Pons (tissue), 1 donor: ENCODE measurements around the gene GBP1.
"Not testable (repeated sequence)": the region's sequence is repeated elsewhere in the genome, so short reads cannot be mapped to it uniquely, and the experiment has no call there.

Experiments used
- DNase-seq: peaks from one replicate; pipeline ENCODE4 v3.0.0-alpha.2; 2016; ENCODE audit warnings: low spot score

The GBP1 gene, protein sequence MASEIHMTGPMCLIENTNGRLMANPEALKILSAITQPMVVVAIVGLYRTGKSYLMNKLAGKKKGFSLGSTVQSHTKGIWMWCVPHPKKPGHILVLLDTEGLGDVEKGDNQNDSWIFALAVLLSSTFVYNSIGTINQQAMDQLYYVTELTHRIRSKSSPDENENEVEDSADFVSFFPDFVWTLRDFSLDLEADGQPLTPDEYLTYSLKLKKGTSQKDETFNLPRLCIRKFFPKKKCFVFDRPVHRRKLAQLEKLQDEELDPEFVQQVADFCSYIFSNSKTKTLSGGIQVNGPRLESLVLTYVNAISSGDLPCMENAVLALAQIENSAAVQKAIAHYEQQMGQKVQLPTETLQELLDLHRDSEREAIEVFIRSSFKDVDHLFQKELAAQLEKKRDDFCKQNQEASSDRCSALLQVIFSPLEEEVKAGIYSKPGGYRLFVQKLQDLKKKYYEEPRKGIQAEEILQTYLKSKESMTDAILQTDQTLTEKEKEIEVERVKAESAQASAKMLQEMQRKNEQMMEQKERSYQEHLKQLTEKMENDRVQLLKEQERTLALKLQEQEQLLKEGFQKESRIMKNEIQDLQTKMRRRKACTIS

DNA sequence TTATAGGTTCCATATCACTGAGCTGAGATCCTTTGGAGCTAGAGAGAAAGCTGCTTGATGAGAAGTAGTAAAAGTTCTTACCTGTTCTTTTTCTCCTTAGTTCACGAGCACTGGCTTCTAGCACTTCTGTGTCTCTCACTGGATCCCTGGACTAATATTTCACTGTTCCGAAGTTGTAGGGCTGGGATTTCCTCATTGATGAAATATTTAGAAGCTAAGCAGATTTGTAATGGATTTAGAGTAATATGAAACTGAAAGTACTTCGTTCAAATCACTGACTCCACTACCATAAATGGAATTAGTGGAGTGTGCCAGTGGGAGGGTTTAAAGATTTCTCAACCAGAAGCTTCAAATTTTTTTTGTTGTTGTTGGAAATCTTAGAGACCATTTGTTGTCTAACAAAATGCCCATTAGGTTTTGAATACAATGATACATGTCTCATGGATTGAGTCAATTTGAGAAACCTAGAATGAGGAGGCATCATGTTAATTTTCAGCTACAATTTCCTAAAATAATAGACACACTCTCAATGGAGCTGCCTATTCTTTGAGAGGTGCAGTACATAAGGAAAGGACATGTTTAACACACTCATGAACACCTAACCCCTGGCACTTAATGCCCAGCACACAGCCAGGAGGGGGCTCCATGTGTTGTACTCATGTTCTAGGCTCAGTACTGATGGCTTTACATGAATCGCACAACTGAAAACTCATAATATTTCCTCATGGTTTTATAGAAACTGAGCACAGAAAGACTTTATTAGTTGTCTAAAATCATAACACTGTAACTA lies at the start of gene GBP1:
TSS of gene GBP1 (minus strand) at position 130 of the 790 bp plus-strand sequence. CDS start 1,974 bp downstream, outside the sequence.
- DNase-seq: peak; percentile 74

DNA sequence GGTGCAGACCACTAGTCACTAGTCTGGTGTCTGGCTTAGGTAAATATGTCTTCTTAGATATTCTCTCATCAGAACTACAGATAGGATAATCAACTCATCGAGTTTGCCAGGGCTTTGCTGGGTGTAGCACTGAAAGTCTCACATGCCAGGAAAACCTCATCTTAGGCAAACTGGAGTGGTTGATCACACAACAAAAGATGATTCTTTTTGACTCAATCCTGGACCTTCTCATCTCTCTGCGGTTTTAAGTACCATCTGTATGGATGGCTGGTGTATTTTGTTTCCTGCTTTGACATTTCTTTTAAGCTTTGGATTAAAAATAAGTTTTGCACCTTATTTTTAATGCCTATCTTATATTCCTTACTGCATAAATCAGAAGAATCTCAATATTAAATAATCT lies 49.7 kb upstream of the GBP1 start:
- DNase-seq: no peak

DNA sequence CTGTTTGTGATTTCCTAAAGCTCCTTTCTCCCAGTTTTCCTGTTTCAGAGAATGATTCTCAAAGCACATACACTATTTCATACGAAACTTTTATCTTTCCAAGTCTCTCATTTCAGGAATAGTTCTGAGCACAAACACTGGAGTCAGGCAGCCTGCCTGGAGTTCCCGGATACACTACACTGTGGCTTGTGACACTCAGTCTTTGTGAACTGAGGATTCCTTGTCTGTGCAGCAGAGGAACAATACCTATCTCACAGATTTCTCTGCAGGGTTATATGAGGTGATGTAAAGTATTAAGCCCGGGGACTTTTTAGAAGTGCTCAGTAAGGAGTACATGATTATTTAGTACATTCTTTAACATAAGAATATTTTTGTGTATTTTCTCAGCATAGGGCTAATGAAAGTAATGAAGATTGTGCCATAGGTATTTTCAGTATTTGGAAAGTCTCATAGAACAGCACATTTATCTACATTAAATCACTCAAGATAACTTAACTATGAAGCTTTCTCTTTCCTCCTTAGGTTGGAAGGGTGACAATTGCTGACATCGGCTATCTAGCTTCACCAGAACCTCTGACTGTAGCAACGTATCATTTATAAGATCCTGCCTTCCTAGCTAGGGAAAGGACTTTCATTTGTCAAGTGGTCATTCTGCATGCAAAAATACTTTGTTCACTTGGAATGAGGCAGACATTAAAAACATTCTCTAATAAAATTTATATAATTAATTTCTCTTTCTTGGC lies 48.0 kb upstream of the GBP1 start:
- peak; percentile 77 for DNase-seq

DNA sequence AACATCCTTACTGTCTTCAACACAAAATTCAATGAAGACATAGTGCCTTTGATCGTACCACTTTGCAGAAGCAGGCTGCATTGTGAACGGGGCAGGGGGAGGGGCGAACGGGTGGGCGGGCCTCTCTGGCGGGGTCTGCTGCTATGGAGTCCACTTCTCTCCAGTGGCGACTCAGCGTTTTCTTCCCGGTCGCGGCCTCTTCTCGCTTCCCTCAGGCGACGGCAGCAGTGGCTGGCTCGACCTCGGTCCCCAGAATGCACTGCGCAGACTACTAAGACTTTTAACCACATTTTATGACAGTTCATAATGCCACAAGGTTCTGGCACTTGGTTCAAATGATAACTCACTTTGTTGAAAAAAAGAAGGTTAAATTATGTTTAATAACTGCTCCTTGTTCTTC lies 39.7 kb upstream of the GBP1 start:
- no peak for DNase-seq

DNA sequence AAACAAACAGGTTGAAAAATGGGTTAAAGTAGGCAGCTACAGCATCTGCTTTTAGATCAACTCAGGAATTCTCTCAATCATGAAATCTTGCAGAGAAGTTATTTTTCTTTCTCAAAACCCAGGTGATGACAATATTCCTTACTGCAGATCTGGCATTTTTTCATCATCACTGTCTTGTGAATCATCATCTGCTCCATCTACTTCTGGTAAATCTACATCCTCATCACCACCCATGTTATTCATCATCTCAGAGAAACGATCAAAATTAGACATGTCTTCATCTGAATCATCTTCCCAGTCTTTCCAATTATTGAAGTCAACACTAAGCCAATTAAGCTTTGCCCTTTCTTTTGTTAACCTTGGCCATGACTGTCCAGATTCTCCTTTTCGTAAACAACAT lies 39.1 kb upstream of the GBP1 start:
- DNase-seq: no peak

DNA sequence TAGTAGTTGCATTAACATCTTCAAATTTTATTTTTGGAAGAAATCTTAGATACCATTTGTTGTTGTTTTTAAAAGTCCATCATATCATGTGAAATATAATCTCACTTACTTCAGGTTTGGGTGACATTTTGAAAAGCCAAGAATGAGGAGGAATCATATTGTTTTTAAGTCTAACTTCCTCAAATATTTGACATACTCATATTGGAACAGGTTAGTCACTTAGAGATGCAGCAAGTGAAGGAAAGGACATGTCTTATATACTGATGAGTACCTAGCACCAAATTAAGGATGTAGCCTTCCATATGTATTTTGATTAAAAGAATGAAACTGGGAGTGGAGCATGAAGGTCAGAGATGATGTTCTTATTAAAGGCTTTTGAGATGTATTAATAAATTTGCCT lies 37.0 kb upstream of the GBP1 start:
- no peak for DNase-seq

DNA sequence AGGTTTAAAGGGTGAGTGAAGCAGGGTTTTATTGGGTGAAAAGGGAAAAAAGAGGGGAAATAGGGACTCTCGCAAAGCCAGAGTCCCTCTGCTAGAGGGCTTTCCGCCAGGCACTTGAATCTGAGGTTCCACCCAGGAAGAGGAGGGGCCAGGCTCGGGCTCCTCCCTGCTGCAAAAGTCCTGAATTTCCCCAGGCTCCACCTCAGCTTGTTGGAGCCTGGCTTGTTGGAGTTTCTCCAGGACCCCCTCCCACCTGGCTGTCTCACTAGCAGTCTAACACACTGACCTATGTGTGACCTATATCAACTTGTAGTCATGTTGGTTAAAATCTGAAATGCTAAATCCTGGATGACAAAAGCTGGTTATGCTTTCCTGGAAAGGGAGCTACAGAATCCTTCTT lies 35.4 kb upstream of the GBP1 start:
- no peak for DNase-seq

DNA sequence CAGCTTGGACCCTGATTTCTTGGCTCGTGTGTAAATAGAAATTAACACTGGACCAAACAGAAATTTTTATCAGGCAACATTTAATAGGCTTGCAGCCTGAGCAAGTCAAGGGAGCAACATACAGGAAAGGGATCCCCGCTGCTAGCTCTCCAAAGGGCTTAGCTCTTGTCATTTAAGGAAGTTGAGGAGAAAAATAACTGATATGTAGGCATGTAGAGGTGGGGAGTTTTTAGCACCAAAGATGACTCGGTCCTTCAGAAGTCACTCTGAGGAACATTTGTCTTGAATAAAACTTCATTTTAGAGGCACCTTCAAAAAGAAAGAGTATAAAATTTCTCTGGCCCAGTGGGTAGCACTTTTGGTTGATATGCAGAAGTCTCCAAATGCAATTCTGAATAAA lies 33.8 kb upstream of the GBP1 start:
- DNase-seq: no peak

DNA sequence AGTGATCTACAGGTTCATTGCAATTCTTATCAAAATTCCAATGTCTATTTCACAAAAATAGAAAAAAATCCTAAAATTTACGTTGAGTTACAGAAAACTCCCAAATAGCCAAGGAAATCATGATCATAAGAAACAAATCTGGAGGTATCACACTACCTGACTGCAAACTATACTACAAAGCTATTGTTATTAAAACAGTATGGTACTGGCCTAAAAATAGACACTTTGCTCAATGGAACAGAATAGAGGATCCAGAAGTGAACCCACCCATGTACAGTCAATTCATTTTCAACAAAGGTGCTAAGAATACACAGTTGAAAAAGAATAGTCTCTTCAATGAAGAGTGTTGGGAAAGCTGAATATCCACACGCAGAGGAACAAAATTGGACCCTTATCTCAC lies 30.7 kb upstream of the GBP1 start:
- DNase-seq: no peak

DNA sequence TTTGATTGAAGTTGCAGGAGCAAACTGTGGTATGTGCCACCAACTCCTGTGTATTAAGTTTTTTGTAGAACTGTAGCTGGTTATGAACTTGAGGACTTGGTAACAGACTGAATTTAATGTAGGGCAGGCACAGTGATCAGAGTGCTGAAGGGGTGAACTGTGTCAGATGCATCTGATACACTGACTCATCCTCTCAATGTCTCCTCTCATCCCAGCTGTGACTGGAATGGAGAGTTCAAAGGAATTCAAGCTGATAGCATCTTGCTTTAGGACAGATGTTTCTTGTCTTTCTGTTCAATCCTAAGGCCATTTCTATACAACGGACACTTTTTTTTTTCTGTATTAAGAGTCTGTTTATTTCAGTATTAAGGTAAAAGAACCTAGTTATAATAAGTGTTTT lies 25.0 kb upstream of the GBP1 start:
- DNase-seq: no peak

DNA sequence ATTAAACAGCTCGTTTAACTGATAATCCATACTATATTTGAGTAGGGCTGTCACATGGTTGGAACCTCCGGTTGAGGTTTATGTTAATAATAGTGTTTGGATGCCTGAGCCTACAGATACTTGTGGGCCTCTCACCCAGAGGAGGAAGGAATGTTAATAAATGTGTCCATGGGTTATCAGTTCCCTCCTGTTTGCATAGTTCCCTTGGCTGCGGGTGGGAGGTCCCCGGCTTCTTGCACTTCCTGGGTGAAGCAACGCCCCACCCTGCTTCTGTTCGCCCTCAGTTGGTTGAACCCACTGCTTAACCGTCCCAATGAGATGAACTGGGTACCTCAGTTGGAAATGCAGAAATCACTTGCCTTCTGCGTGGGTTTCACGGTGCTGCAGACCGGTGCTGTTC lies 23.6 kb upstream of the GBP1 start:
- no peak for DNase-seq

DNA sequence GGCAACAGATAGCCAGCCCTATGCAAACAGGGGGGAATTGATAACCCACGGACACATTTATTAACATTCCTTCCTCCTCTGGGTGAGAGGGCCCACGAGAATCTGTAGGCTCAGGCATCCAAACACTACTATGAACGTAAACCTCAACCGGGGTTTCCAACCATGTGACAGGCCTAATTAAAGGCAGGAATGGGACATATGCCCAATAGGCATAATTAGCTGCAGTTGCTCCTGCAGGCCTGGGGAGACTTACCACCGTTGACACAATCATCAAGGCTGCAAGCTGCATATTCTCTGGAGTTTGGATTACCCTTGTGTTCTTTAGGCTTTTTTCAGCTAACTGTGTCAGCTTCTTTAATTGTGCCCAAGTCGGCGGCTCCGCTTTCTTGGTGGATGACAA lies 22.2 kb upstream of the GBP1 start:
- DNase-seq: no peak

DNA sequence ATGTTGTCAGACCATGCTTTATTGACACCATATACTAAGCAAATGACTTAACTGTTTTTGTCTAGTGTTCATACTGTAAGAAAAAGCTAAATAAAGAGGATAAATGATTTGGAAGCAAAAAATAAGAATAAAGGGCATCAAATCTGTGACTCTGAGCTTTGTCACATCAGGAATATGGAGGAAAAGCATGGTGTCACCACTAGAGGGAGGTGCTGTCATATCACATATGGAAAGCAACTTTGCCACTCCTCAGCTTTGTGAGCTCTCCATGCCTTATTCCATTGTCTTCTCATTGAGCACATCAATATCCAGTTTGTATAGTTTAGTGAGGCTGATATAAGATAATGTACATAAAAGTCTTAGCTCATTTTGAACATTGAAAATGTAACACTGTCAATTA lies 20.8 kb upstream of the GBP1 start:
- peak; percentile 88 for DNase-seq

DNA sequence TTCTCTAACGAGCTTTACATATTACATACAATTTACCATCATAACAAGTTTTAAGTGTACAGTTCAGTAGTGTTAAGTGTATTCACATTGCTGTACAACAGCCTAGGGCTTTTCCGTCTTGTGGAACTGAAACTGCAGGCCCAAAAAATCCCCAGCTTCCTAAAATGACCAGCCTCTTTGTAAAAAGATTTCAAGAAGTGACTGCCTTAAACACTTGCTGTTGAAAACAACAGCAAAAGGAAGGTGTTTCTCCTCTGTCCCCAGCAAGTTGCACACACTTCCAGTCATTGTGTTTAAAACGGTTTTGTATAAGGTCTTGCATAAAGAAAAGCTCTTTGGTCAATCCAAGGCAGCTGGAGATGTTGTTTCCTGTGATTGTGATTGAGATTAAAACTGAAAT lies 16.0 kb upstream of the GBP1 start:
- peak; percentile 64 for DNase-seq

DNA sequence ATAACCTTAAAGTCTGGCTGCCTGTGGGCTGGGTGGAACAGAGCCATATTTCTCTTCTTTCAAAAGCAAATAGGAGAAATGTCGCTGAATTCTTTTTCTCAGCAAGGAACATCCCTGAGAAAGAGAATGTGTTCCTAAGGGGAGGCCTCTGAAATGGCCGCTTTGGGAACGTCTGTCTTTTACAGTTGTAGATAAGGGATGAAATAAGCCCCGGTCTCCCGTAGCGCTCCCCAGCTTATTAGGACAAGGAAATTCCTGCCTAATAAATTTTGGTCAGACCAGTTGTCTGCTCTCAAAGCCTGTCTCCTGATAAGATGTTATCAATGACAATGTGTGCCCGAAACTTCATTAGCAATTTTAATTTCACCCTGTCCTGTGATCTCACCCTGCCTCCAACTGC lies 15.1 kb upstream of the GBP1 start:
- DNase-seq: not testable (repeated sequence)

DNA sequence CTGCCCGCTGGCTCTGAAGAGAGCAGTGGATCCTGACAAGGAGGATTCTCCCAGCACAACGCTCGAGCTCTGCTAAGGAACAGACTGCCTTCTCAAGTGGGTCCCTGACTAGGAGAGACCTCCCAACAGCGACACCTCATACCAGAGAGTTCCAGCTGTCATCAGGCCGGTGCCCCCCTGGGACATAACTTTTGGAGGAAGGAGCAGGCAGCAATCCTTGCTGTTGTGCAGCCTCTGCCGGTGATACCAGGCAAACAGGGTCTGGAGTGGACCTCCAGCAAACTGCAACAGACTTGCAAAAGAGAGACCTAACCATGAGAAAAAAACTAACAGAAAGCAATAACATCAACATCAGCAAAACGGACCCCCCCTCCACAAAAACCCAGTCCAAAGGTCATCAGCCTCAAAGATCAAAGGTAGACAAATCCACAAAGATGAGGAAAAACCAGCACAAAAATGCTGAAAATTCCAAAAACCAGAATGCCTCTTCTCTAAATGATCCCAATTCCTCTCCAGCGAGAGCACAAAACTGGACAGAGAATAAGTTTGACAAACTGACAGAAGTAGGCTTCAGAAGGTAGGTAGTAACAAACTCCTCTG lies 7.6 kb upstream of the GBP1 start:
- not testable (repeated sequence) for DNase-seq

DNA sequence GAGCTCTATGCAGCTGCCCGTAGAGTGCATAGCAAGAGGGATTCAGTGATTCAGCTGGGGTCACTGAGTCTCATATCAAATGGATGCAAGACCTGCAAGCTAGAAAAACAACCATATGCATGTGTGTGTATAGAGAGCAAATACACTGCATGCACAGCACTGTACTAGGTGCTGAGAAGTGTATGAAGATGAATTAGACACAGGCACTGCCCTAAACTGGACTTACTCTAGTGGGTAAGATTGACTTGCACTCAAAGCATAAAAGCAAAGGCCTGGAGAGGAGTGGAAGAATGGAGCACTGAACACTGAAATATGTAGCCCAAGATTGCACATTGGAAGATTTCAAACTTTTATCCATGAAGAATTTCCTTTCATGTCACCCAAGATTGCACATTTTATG lies 5.5 kb upstream of the GBP1 start:
- DNase-seq: no peak

DNA sequence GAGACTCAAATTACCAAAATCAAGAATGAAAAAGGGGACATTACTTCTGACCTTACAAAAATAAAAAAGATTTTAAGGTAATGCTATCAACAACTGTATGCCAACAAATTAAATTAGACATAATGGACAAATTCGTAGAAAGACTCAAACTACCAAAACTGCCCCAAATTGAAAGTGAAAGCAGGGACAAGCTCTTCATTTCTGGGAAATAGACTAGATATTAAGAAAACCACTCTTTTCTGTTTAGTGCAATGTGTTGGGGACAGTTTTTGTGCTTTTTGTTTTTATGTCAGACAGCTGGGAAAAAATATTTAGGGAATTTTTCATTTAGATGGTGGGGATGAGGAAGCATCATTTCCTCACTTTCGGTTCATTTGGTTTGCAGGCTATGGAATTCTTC lies 4.9 kb upstream of the GBP1 start:
- peak; percentile 35 for DNase-seq

DNA sequence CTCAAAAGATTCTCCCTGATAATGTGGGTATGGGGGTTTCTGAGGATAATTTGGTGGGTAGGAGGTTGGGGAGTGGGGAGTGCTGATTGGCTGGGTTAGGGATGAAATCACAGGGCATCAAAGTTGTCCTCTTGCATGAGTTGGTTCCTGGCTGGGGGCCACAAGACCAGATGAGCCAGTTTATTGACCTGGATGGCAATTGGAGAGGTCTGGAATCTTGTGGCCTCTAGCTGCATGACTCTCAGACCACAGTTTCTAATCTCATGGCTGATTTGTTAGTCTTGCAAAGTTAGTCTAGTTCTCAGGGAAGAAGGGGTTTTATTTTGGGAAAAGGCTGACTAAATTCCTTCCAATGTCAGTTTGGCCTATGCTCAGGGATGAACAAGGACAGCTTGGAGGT lies 3.3 kb upstream of the GBP1 start:
- no peak for DNase-seq

DNA sequence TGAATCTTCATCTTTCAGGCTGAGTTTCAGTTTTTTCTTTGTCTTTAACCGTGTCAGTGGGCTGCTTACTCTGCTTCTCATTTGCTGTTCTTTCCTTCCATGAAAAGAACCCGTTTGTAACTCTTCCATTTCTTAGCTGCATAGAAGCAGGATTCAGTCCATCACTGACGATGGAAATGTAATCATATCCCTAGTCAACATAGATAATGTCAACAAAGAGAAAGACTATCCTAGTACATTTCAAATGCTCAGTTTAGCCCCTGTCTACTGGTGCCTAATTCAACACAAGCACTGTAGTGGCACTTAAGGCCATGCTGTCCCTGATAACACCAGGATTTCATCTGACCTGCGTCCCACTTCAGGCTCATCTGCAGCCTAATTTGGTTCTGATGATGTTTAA lies 376 bp downstream of the GBP1 start:
- DNase-seq: peak; percentile 48

DNA sequence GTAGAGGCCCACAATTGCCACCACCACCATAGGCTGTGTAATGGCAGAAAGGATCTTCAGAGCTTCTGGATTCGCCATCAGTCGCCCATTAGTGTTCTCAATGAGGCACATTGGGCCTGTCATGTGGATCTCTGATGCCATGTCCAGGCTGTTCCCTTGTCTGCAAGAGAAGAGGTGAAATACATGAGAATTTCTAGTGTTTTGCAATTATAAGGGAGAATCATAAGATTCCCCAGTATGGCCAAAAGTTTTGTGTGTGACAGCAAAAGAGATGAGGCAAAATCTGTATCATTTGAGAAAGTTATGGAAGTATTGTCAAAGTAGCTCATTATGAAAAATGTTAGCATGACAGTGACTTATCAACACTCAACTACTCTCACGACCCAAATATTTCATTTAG lies 1.9 kb downstream of the GBP1 start:
- DNase-seq: no peak

DNA sequence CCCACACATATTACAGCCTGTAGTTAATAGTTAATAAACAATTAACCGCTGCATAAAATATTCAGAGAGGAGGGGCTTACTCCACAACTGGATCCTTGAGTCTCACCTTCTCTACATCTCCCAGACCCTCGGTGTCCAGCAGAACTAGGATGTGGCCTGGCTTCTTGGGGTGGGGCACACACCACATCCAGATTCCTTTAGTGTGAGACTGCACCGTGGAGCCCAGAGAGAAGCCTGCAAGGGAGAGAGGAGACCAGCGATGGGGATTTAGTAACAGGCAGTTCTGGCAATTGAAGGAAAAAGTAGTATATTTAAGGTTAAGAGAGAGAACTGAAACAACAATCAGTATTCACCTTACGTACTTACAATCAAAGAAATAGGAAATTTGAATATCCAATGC lies 4.9 kb downstream of the GBP1 start:
- DNase-seq: no peak
